Kidney (tissue), 14 donors: ENCODE measurements around the gene PRKAB1. TPM values are rescaled to one million over a fixed set of nuclear protein-coding genes. Genes with fewer than 3 reads are reported as not detected.

Experiments used
- DNase-seq, 5 donors: peaks; one replicate each; pipeline ENCODE4 v3.0.0-alpha.2; 2013 to 2020
- FAIRE-seq: peaks from 2 replicates; lab custom pipeline; 2012; peaks lifted over from hg19 to GRCh38; lab: Jason Lieb, UNC
- H3K27ac ChIP-seq, 2 donors: one replicate each; pipeline ENCODE4 v1.7.0; 2013; ENCODE audit warnings: low read depth in 2 of 2, low read length in 2 of 2, inconsistent platforms in 1 of 2
- H3K27me3 ChIP-seq: one replicate; pipeline ENCODE4 v1.7.1; 2013; ENCODE audit warnings: low read length, inconsistent platforms; ENCODE audit not compliant: control insufficient read depth, insufficient read depth
- H3K36me3 ChIP-seq, 3 donors: one replicate each; pipeline versions ENCODE4 v1.7.0 to v1.7.1; 2013; ENCODE audit warnings: low read length in 3 of 3, control low read depth in 1 of 3, inconsistent platforms in 1 of 3; ENCODE audit not compliant: insufficient read depth in 3 of 3, control insufficient read depth in 2 of 3
- H3K4me1 ChIP-seq, 3 donors: one replicate each; pipeline versions ENCODE4 v1.7.0 to v1.7.1; 2013; ENCODE audit warnings: low read length in 3 of 3, inconsistent platforms in 1 of 3, low read depth in 1 of 3; ENCODE audit not compliant: control insufficient read depth in 2 of 3, insufficient read depth in 2 of 3
- H3K4me3 ChIP-seq, 3 donors: one replicate each; pipeline versions ENCODE4 v1.7.0 to v1.8.1; 2013; ENCODE audit warnings: low read length in 3 of 3, control low read depth in 1 of 3, inconsistent platforms in 1 of 3
- H3K9ac ChIP-seq, 3 donors: one replicate each; pipeline versions ENCODE4 v1.7.0 to v1.7.1; 2013; ENCODE audit warnings: low read length in 3 of 3, control low read depth in 1 of 3, inconsistent platforms in 1 of 3
- H3K9me3 ChIP-seq, 3 donors: one replicate each; pipeline versions ENCODE4 v1.7.0 to v1.7.1; 2013; ENCODE audit warnings: low read length in 3 of 3, control low read depth in 1 of 3, inconsistent platforms in 1 of 3; ENCODE audit not compliant: control insufficient read depth in 2 of 3, insufficient read depth in 1 of 3
- CTCF ChIP-seq: IDR thresholded peaks from 3 replicates; pipeline ENCODE4 v1.5.1; 2012; ENCODE audit warnings: mild to moderate bottlenecking, moderate library complexity, borderline replicate concordance; ENCODE audit not compliant: insufficient read depth; ENCODE audit errors: extremely low read depth
- intact Hi-C: fragments of 100-400 bp; cut with DNase I; formaldehyde crosslinking; loops from one replicate; pipeline ENCODE4 v1.11.1; 2022
- polyA plus RNA-seq: library from polyadenylated mRNA; stranded (reverse); fragments of 350-450 nt; fragmentation: Illumina TruSeq; extraction: RNeasy Lipid Tissue Mini Kit (QIAGEN cat#74804); gene quantifications from one replicate; pipeline ENCODE4 v1.2.3, GENCODE V29; 2014; ENCODE audit warnings: low read depth, low replicate concordance; ENCODE audit not compliant: insufficient read depth
- total RNA-seq: library from RNA; stranded (reverse); fragmentation: NEBNext Ultra II Directional; extraction: Animal tissue kit (Norgen Biotek cat#: 25700); gene quantifications from one replicate; pipeline ENCODE4 v1.2.1, GENCODE V29; 2021
- donor health status: control.
- donor health status: control.
- donor health status: control.
- donor health status: control.
- donor health status: control.
- donor health status: DM: yes; HTN: yes; CAD: no.
- donor health status: Normal renal cell carcinoma (clear cell type).

Gene PRKAB1
- total and polyA plus RNA-seq, 2 donors from 2014 or later: 79.9 to 165 TPM

GRCh38 chr12:119682639-119683252, 14.8 kb downstream of the PRKAB1 start:
- intact Hi-C loops: no loop called here
- peaks cover 29 to 94% (median 70%) of the 10 kb centered on the region in 3 donors for H3K4me1 ChIP-seq
- no peak for TF ChIP-seq CTCF

GRCh38 chr12:119683413-119683812, 15.5 kb downstream of the PRKAB1 start:
- Histone ChIP-seq H3K36me3 (peaks cover 8 to 24% (median 23%) of the 10 kb centered on the region in 3 donors), H3K27me3 (no peaks in the 10 kb centered on the region), H3K4me1 (peaks cover 29 to 96% (median 77%) of the 10 kb centered on the region in 3 donors), H3K9ac (peak overlapping the region in 2 of 3 donors; percentile 12 to 23), H3K9me3 (no peaks in the 10 kb centered on the region), H3K27ac (peak overlapping the region; percentile 97), H3K4me3 (peak overlapping the region in 1 of 3 donors; percentile 12)
- intact Hi-C loops: no loop called here
- FAIRE-seq: no peak
- TF ChIP-seq CTCF: no peak
- DNase-seq: no peak

More at GRCh38 chr12:119682639-119683252, 14.8 kb downstream of the PRKAB1 start:
- Histone ChIP-seq H3K27ac (peak overlapping the region; percentile 97), H3K9me3 (no peaks in the 10 kb centered on the region), H3K36me3 (peaks cover 13 to 29% (median 28%) of the 10 kb centered on the region in 3 donors), H3K4me3 (no peak overlapping the region), H3K27me3 (no peaks in the 10 kb centered on the region), H3K9ac (peak overlapping the region in 1 of 3 donors; percentile 23)
- DNase-seq: peak in 1 of 5 donors; percentile 21
- FAIRE-seq: no peak

GRCh38 chr12:119683816-119684215, 15.9 kb downstream of the PRKAB1 start:
- Histone ChIP-seq H3K4me1 (peaks cover 29 to 94% (median 75%) of the 10 kb centered on the region in 3 donors), H3K27me3 (no peaks in the 10 kb centered on the region), H3K4me3 (peak overlapping the region in 1 of 3 donors; percentile 12), H3K36me3 (peaks cover 4 to 20% (median 19%) of the 10 kb centered on the region in 3 donors), H3K27ac (peak overlapping the region; percentile 97), H3K9ac (peak overlapping the region in 2 of 3 donors; percentile 12 to 23), H3K9me3 (no peaks in the 10 kb centered on the region)
- DNase-seq (peak in 2 of 5 donors; percentile 68 to 83), FAIRE-seq (peak; percentile 78)
- no peak for TF ChIP-seq CTCF
- intact Hi-C loops: no loop called here
